HepG2 (cell line): ENCODE results near the gene DALRD3. TPM values are rescaled to one million over a fixed set of nuclear protein-coding genes. Genes with fewer than 3 reads are reported as not detected.

Source experiments
- CHCHD3 ChIP-seq: sonication (generic); formaldehyde crosslinking; IDR thresholded peaks from 2 replicates; pipeline ENCODE4 v1.8.0; 2022; ENCODE audit warnings: mild to moderate bottlenecking, missing genetic modification reagents, moderate library complexity
- DPF2 ChIP-seq: sonication (generic); formaldehyde crosslinking; IDR thresholded peaks from 2 replicates; pipeline ENCODE4 v1.4.0; 2020; ENCODE audit warnings: mild to moderate bottlenecking, low read depth, missing genetic modification reagents, borderline replicate concordance
- HOXA9 ChIP-seq: sonication (generic); formaldehyde crosslinking; IDR thresholded peaks from 2 replicates; pipeline ENCODE4 v1.8.1; 2022; ENCODE audit warnings: missing genetic modification reagents, mild to moderate bottlenecking, moderate library complexity, borderline replicate concordance
- MXD1 ChIP-seq: sonication (generic); formaldehyde crosslinking; IDR thresholded peaks from 2 replicates; pipeline ENCODE4 v1.4.0; 2020; ENCODE audit warnings: mild to moderate bottlenecking, missing genetic modification reagents
- NR2C2 ChIP-seq: sonication (generic); formaldehyde crosslinking; IDR thresholded peaks from 2 replicates; pipeline ENCODE4 v1.4.0; 2020; ENCODE audit warnings: missing genetic modification reagents, mild to moderate bottlenecking, moderate library complexity, borderline replicate concordance
- SP1 ChIP-seq, 2 experiments: fragments of 450-650 bp in 1 of 2; sonication (generic) in 1 of 2; formaldehyde crosslinking in 1 of 2; IDR thresholded peaks; 2 replicates each; pipeline versions ENCODE4 v1.4.0 to v1.6.1; 2016 to 2020; ENCODE audit warnings: missing genetic modification reagents in 1 of 2
- TCF12 ChIP-seq, 2 experiments: fragments of 450-650 bp in 1 of 2; sonication (generic) in 1 of 2; formaldehyde crosslinking in 1 of 2; IDR thresholded peaks; 2 replicates each; pipeline versions ENCODE4 v1.6.1 to v1.8.0; 2017 to 2022; ENCODE audit warnings: antibody characterized with exemption in 1 of 2, mild to moderate bottlenecking in 1 of 2, missing genetic modification reagents in 1 of 2, moderate library complexity in 1 of 2
- ZBTB4 ChIP-seq: sonication (generic); formaldehyde crosslinking; IDR thresholded peaks from 2 replicates; pipeline ENCODE4 v1.4.0; 2020; ENCODE audit warnings: missing genetic modification reagents, mild to moderate bottlenecking, borderline replicate concordance
- ZNF318 ChIP-seq: sonication (generic); formaldehyde crosslinking; IDR thresholded peaks from 2 replicates; pipeline ENCODE4 v1.4.0; 2020; ENCODE audit warnings: mild to moderate bottlenecking, missing genetic modification reagents
- ZNF354B ChIP-seq: sonication (generic); formaldehyde crosslinking; IDR thresholded peaks from 2 replicates; pipeline ENCODE4 v1.8.0; 2022; ENCODE audit warnings: mild to moderate bottlenecking, missing genetic modification reagents
- ZNF782 ChIP-seq: sonication (generic); formaldehyde crosslinking; IDR thresholded peaks from 2 replicates; pipeline ENCODE4 v1.4.0; 2020; ENCODE audit warnings: missing genetic modification reagents, mild to moderate bottlenecking, borderline replicate concordance
- ZUFSP ChIP-seq: sonication (generic); formaldehyde crosslinking; IDR thresholded peaks from 2 replicates; pipeline ENCODE4 v1.9.0; 2021; ENCODE audit warnings: missing genetic modification reagents, mild to moderate bottlenecking, borderline replicate concordance
- polyA plus RNA-seq, 8 experiments: library from polyadenylated mRNA; depleted of rRNA in 3 of 8; stranded (reverse) in 7 of 8; unstranded in 1 of 8; fragments of >200 nt; fragmentation: Illumina TruSeq in 4 of 8; extraction: Trizol in 4 of 8; gene quantifications; 2 replicates each; pipeline versions ENCODE4 v1.2.1 to v1.2.3, GENCODE V29; 2011 to 2016; ENCODE audit warnings: low read depth in 4 of 8, missing spikeins in 1 of 8, mixed read lengths in 1 of 8; ENCODE audit not compliant: insufficient read depth in 1 of 8
- total RNA-seq, 5 experiments: library from RNA; depleted of rRNA; stranded (reverse); fragments of >200 nt; fragmentation: Illumina TruSeq; extraction: Trizol; gene quantifications; 2 replicates each; pipeline ENCODE4 v1.2.3, GENCODE V29; 2016; ENCODE audit warnings: low read depth in 1 of 5

The DALRD3 gene
- total and polyA plus RNA-seq, 2 of the 13 experiments (the other 11 are each of a cell fraction or from before 2014, with no cell fraction given) = 19.9 to 36.5 TPM

- TF ChIP-seq ZNF318 (CRISPR knock-in tag) (no peak), HOXA9 (peak; percentile 92), DPF2 (CRISPR knock-in tag) (no peak), CHCHD3 (CRISPR knock-in tag) (no peak), SP1 (IDR thresholded peaks at IDR 0.05) (peak; percentile 83), SP1 (CRISPR knock-in tag; IDR thresholded peaks at IDR 0.05) (peak; percentile 75), ZBTB4 (CRISPR knock-in tag) (no peak), MXD1 (CRISPR knock-in tag) (peak; percentile 74), ZNF782 (CRISPR knock-in tag) (no peak), ZUFSP (no peak), TCF12 (IDR thresholded peaks at IDR 0.05) (no peak), TCF12 (CRISPR knock-in tag; IDR thresholded peaks at IDR 0.05) (0 out of 2 replicates have a peak, but pooled peaks have one; percentile 46), NR2C2 (CRISPR knock-in tag) (peak; percentile 64; the same call in 1 of the 2 replicates), ZNF354B (CRISPR knock-in tag) (no peak)
Measured at GRCh38 chr3:49007068-49007770, 11.2 kb downstream of the DALRD3 start, which contains the start of gene WDR6 (continued).
